ENCODE data around the gene XPNPEP3. TPM values are rescaled to one million over a fixed set of nuclear protein-coding genes. Genes with fewer than 3 reads are reported as not detected.

The XPNPEP3 gene
- total and polyA plus RNA-seq, 2 of the 4 experiments (the other 2 are of a cell fraction), result 9.3 to 10.9 TPM

GRCh38 chr22:40894417-40894816, 37.5 kb downstream of the XPNPEP3 start:
- H2AK5ac ChIP-seq (ENCODE audit: low read depth, low read length), result no peak overlapping the region
- H2AFZ ChIP-seq (replicated peaks; ENCODE audit: low read length, poor library complexity), result no peak overlapping the region
- no peaks in the 10 kb centered on the region for H3K4me1 ChIP-seq (ENCODE audit: control insufficient read depth, insufficient read depth, low read length)
- no peak overlapping the region for H2BK120ac ChIP-seq (ENCODE audit: low read depth, low read length)
- H3K14ac ChIP-seq (replicated peaks; ENCODE audit: low read depth, low read length), result no peak overlapping the region
- peaks cover 8% of the 10 kb centered on the region for H3K36me3 ChIP-seq (ENCODE audit: control insufficient read depth, insufficient read depth, low read length)
- DNase-seq (no peak), ATAC-seq (ENCODE audit: low read depth) (no peak)
- no peak overlapping the region for H3K56ac ChIP-seq (ENCODE audit: extremely low read depth, insufficient read depth, low read length)
- no peak overlapping the region for H3K4me3 ChIP-seq (ENCODE audit: insufficient read depth, low read depth, low read length)
- H3K18ac ChIP-seq (ENCODE audit: low read depth, low read length), result no peak overlapping the region
- no peaks in the 10 kb centered on the region for H3K9me3 ChIP-seq (ENCODE audit: control insufficient read depth, insufficient read depth, low read length)
- H3K9ac ChIP-seq (ENCODE audit: low read depth, low read length), result no peak overlapping the region
- dilution Hi-C loops (cut with HindIII; ENCODE audit: low sequenced_read_pairs, unreplicated experiment) (no loop called here), in situ Hi-C loops (cut with MboI; ENCODE audit: low sequenced_read_pairs) (loop anchor here (25.0 kb wide), 1 partner anchor 457 kb away; no protein-coding TSS in a partner anchor), intact Hi-C loops (cut with micrococcal nuclease) (loop anchor here (10.0 kb wide), 2 partner anchors 50 to 520 kb away; partner anchors contain the start of gene SGSM3)
- ChIA-PET CTCF (no interaction called here), POLR2A (ENCODE audit: unreplicated experiment) (no interaction called here)
- peaks cover 0 to 3% of the 10 kb centered on the region in 2 experiments; a peak in 2 of 4 replicates for H3K79me1 ChIP-seq (ENCODE audit: low read depth in 1 of 2, low read length in 2 of 2)
- no peak overlapping the region for H2BK15ac ChIP-seq (ENCODE audit: low read depth, low read length)
- H4K91ac ChIP-seq (ENCODE audit: insufficient read depth, low read depth, low read length), result no peak overlapping the region
- no peak overlapping the region for H3K4me2 ChIP-seq (ENCODE audit: low read depth, low read length)
- no peak overlapping the region for H4K5ac ChIP-seq (ENCODE audit: low read depth, low read length)
- no peak for TF ChIP-seq CEBPB (IDR thresholded peaks at IDR 0.05; ENCODE audit: low read depth, low read length)
- no peak for TF ChIP-seq SMC3 (IDR thresholded peaks at IDR 0.05; ENCODE audit: low read depth, low read length)
- TF ChIP-seq RAD21 (IDR thresholded peaks at IDR 0.05; ENCODE audit: low read length), result no peak
- no peak for TF ChIP-seq RFX5 (IDR thresholded peaks at IDR 0.05; ENCODE audit: low read depth, low read length)
- no peak for TF ChIP-seq BHLHE40 (IDR thresholded peaks at IDR 0.05; ENCODE audit: low read depth, low read length)
- TF ChIP-seq POLR2A (IDR thresholded peaks at IDR 0.05; ENCODE audit: low read depth, low read length), result no peak
- TF ChIP-seq FOS (IDR thresholded peaks at IDR 0.05; ENCODE audit: low read depth, low read length), result no peak
- no peak for TF ChIP-seq CHD1 (IDR thresholded peaks at IDR 0.05; ENCODE audit: low read depth, low read length)
- no peak for TF ChIP-seq NFE2L2 (IDR thresholded peaks at IDR 0.05; ENCODE audit: low read depth, low read length)
- TF ChIP-seq USF2 (IDR thresholded peaks at IDR 0.05; ENCODE audit: low read depth, low read length), result no peak
- TF ChIP-seq MAFK (IDR thresholded peaks at IDR 0.05; ENCODE audit: low read depth, low read length), result no peak
- TF ChIP-seq MXI1 (IDR thresholded peaks at IDR 0.05; ENCODE audit: borderline replicate concordance, low read depth, low read length), result no peak
- TF ChIP-seq RCOR1 (IDR thresholded peaks at IDR 0.05; ENCODE audit: insufficient replicate concordance, low read length), result no peak
- TF ChIP-seq ELK1 (IDR thresholded peaks at IDR 0.05; ENCODE audit: borderline replicate concordance, low read depth, low read length), result no peak
- TF ChIP-seq MAZ (IDR thresholded peaks at IDR 0.05; ENCODE audit: borderline replicate concordance, low read depth, low read length), result no peak
- no peak for TF ChIP-seq CTCF (conservative IDR thresholded peaks at IDR 0.05; ENCODE audit: low read depth, low read length)
- H3K9me1 ChIP-seq (ENCODE audit: insufficient read depth, low read length), result no peaks in the 10 kb centered on the region
- no peak overlapping the region for H3K23ac ChIP-seq (ENCODE audit: low read depth, low read length)
- H3K27ac ChIP-seq (ENCODE audit: insufficient read depth, low read length), result no peak overlapping the region
- WGBS, 2 experiments (ENCODE audit: extremely low coverage in 2 of 2, insufficient read length in 1 of 2), result no CpG with 5 or more reads among the region's 4 CpGs
- no peaks in the 10 kb centered on the region for H4K20me1 ChIP-seq (ENCODE audit: insufficient read depth, low read length)
- no peak overlapping the region for H3K4ac ChIP-seq (ENCODE audit: low read depth, low read length)
- no peak overlapping the region for H4K8ac ChIP-seq (ENCODE audit: low read depth in 2 of 2, low read length in 2 of 2)
- no peak overlapping the region for H2BK20ac ChIP-seq (ENCODE audit: low read depth, low read length)
- no peaks in the 10 kb centered on the region for H3K27me3 ChIP-seq (ENCODE audit: control insufficient read depth, insufficient read depth, low read length)
- no TSS peak for BruUV-seq (replicated peaks)
- no peak overlapping the region for H2AK9ac ChIP-seq (replicated peaks; ENCODE audit: low read depth, low read length, poor library complexity)
- H2BK5ac ChIP-seq (ENCODE audit: low read depth, low read length, poor library complexity, severe bottlenecking), result no peak overlapping the region
